ENCODE results near the gene ZNF578.

DNA sequence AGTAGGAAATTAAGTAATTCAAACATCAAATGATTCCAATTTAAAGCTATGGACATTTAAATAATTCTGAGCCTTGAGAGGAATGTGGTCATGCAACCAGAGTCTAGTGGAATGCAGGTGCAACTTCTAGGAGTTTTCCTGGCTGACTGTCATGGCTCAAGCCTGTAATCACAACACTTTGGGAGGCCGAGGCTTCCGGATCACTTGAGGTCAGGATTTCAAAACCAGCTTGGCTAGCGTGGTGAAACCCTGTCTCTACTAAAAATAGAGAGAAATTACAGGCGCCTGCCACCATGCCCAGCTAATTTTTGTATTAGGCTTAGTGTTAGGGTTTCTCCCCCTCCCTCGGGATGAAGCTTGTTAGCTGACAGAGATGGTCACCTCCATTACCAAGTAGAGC is 80.5 kb downstream of the ZNF578 start:
- TF ChIP-seq, protein P1, sequence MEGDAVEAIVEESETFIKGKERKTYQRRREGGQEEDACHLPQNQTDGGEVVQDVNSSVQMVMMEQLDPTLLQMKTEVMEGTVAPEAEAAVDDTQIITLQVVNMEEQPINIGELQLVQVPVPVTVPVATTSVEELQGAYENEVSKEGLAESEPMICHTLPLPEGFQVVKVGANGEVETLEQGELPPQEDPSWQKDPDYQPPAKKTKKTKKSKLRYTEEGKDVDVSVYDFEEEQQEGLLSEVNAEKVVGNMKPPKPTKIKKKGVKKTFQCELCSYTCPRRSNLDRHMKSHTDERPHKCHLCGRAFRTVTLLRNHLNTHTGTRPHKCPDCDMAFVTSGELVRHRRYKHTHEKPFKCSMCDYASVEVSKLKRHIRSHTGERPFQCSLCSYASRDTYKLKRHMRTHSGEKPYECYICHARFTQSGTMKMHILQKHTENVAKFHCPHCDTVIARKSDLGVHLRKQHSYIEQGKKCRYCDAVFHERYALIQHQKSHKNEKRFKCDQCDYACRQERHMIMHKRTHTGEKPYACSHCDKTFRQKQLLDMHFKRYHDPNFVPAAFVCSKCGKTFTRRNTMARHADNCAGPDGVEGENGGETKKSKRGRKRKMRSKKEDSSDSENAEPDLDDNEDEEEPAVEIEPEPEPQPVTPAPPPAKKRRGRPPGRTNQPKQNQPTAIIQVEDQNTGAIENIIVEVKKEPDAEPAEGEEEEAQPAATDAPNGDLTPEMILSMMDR (IDR thresholded peaks at IDR 0.05) = no peak
- no peak for TF ChIP-seq POLR2A (IDR thresholded peaks at IDR 0.05)

Data from upper lobe of left lung (tissue), 4 donors.